Progenitor cell of endocrine pancreas (in vitro differentiated cells): ENCODE data around the gene LHFPL2. TPM values are rescaled to one million over a fixed set of nuclear protein-coding genes. Genes with fewer than 3 reads are reported as not detected.

ENCODE experiments used
- DNase-seq: peaks from one replicate; pipeline ENCODE4 v3.0.0; 2021; ENCODE audit warnings: low spot score; ENCODE audit not compliant: unreplicated experiment
- H3K27ac Mint-ChIP-seq: 2 replicates; pipeline ENCODE4 v1.8.0; 2021; ENCODE audit warnings: mild to moderate bottlenecking, moderate library complexity, mixed read lengths
- H3K27me3 Mint-ChIP-seq: 2 replicates; pipeline ENCODE4 v1.8.0; 2021; ENCODE audit warnings: mixed read lengths
- H3K36me3 Mint-ChIP-seq: 2 replicates; pipeline ENCODE4 v1.8.0; 2022; ENCODE audit warnings: mixed read lengths; ENCODE audit not compliant: insufficient read depth
- H3K4me1 Mint-ChIP-seq: 2 replicates; pipeline ENCODE4 v1.8.0; 2021; ENCODE audit warnings: low read depth, mixed read lengths
- H3K4me3 Mint-ChIP-seq: 2 replicates; pipeline ENCODE4 v1.8.0; 2021; ENCODE audit warnings: low read depth, mild to moderate bottlenecking, moderate library complexity, mixed read lengths
- H3K9me3 Mint-ChIP-seq: 2 replicates; pipeline ENCODE4 v1.8.0; 2021; ENCODE audit warnings: low read depth, mixed read lengths
- CTCF ChIP-seq: fragments of 200-600 bp; sonication (generic); IDR thresholded peaks from one replicate; pipeline ENCODE4 v1.5.0; 2021; ENCODE audit warnings: antibody characterized with exemption, mild to moderate bottlenecking; ENCODE audit not compliant: unreplicated experiment
- total RNA-seq: library from RNA; stranded (reverse); gene quantifications from 2 replicates; pipeline ENCODE4 v1.2.1, GENCODE V29; 2021

LHFPL2 gene
- total RNA-seq, 1 donor from 2014 or later, result 15.0 TPM

GRCh38 chr5:78594610-78595457 is 53.7 kb downstream of the LHFPL2 start:
- no peak for TF ChIP-seq CTCF
- H3K4me3 Mint-ChIP-seq, result no peak overlapping the region
- H3K9me3 Mint-ChIP-seq, result no peaks in the 10 kb centered on the region
- peaks cover 1% of the 10 kb centered on the region for H3K36me3 Mint-ChIP-seq
- H3K27me3 Mint-ChIP-seq, result no peaks in the 10 kb centered on the region
- no peak for DNase-seq
- H3K27ac Mint-ChIP-seq, result no peak overlapping the region
- H3K4me1 Mint-ChIP-seq, result peaks cover 25% of the 10 kb centered on the region

GRCh38 chr5:78594021-78594420 is 54.6 kb downstream of the LHFPL2 start:
- DNase-seq, result no peak
- Mint-ChIP-seq H3K27me3 (no peaks in the 10 kb centered on the region), H3K4me1 (peaks cover 25% of the 10 kb centered on the region), H3K4me3 (no peak overlapping the region), H3K27ac (no peak overlapping the region), H3K36me3 (peaks cover 1% of the 10 kb centered on the region), H3K9me3 (no peaks in the 10 kb centered on the region)
- no peak for TF ChIP-seq CTCF

GRCh38 chr5:78593465-78593864 is 55.1 kb downstream of the LHFPL2 start:
- Mint-ChIP-seq H3K36me3 (peaks cover 1% of the 10 kb centered on the region), H3K27ac (no peak overlapping the region), H3K9me3 (no peaks in the 10 kb centered on the region), H3K4me3 (no peak overlapping the region), H3K27me3 (no peaks in the 10 kb centered on the region), H3K4me1 (peaks cover 25% of the 10 kb centered on the region)
- no peak for DNase-seq
- no peak for TF ChIP-seq CTCF

DNA sequence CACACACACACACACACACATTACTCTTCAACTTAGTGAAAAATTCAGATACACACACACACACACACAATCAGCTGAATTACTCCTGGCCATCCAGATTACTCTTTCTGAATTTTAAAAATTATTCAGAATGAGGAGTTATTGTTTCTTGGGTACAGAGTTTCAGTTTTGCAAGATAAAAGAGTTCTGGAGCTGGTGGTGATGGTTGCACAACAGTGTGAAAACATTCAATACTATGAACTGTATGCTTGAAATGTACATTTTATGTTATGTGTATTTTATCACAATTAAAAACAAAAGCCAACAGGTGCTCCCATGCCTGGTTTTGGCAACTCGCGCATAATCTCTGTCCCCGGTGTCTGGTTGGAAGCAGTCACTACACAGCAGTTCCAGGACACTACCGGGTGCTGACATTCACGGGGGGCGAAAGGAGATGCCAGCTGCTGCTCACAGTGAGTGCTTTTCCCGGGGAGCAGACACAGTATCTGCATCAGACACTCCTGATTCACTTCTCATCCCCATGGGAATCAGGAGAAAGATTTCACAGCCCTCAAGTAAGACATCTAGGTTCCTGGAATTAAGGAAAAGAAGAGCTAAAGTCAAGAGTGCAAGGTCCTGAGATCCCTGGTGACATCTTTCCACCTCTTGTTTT is 55.7 kb downstream of the LHFPL2 start:
- Mint-ChIP-seq H3K4me3 (no peak overlapping the region), H3K9me3 (no peaks in the 10 kb centered on the region), H3K27me3 (no peaks in the 10 kb centered on the region), H3K4me1 (peaks cover 31% of the 10 kb centered on the region), H3K36me3 (peaks cover 1% of the 10 kb centered on the region), H3K27ac (no peak overlapping the region)
- DNase-seq, result no peak
- TF ChIP-seq CTCF, result no peak

GRCh38 chr5:78591972-78592700 is 56.4 kb downstream of the LHFPL2 start:
- Mint-ChIP-seq H3K4me3 (no peak overlapping the region), H3K4me1 (peaks cover 30% of the 10 kb centered on the region)

More at GRCh38 chr5:78591972-78592700, 56.4 kb downstream of the LHFPL2 start:
- no peak for DNase-seq
- Mint-ChIP-seq H3K9me3 (no peaks in the 10 kb centered on the region), H3K27me3 (no peaks in the 10 kb centered on the region), H3K36me3 (no peaks in the 10 kb centered on the region), H3K27ac (no peak overlapping the region)
- no peak for TF ChIP-seq CTCF
